Left forelimb (tissue), 1 donor: Measurements from ENCODE around the gene UGGT2.
"Not testable (repeated sequence)": the region's sequence is repeated elsewhere in the genome, so short reads cannot be mapped to it uniquely, and the experiment has no call there.

ENCODE experiments used
- DNase-seq: peaks from one replicate; pipeline ENCODE4 v3.0.0-alpha.2; 2018; ENCODE audit warnings: low spot score

Gene UGGT2

GRCh38 chr13:96053003-96053703 lies at the start of gene UGGT2:
TSS of gene UGGT2 (minus strand) at chr13:96053401. CDS start at chr13:96053312, 89 bp downstream.
- peak; percentile 95 for DNase-seq

- DNase-seq: no peak
Measured at GRCh38 chr13:96100457-96101220, 47.4 kb upstream of the UGGT2 start.

- no peak for DNase-seq
Measured at GRCh38 chr13:96093296-96094006, 40.2 kb upstream of the UGGT2 start.

GRCh38 chr13:96091164-96092117 lies 38.2 kb upstream of the UGGT2 start:
- DNase-seq: peak; percentile 63

GRCh38 chr13:96090240-96091101 lies 37.3 kb upstream of the UGGT2 start:
- peak; percentile 67 for DNase-seq

GRCh38 chr13:96089749-96090239 lies 36.6 kb upstream of the UGGT2 start, which contains the start of gene HS6ST3:
TSS of gene HS6ST3 (plus strand) at chr13:96090107.
- DNase-seq: no peak

GRCh38 chr13:96089139-96089538 lies 35.9 kb upstream of the UGGT2 start:
- no peak for DNase-seq

GRCh38 chr13:96086736-96087135 lies 33.5 kb upstream of the UGGT2 start:
- DNase-seq: no peak

GRCh38 chr13:96082640-96083039 lies 29.4 kb upstream of the UGGT2 start:
- DNase-seq: no peak

GRCh38 chr13:96081888-96082287 lies 28.7 kb upstream of the UGGT2 start:
- no peak for DNase-seq

- DNase-seq: no peak
Measured at GRCh38 chr13:96080676-96081075, 27.5 kb upstream of the UGGT2 start.

- no peak for DNase-seq
Measured at GRCh38 chr13:96075953-96076543, 22.8 kb upstream of the UGGT2 start.

GRCh38 chr13:96072392-96072791 lies 19.2 kb upstream of the UGGT2 start:
- DNase-seq: no peak

GRCh38 chr13:96071504-96071903 lies 18.3 kb upstream of the UGGT2 start:
- DNase-seq: no peak

GRCh38 chr13:96068729-96069128 lies 15.5 kb upstream of the UGGT2 start:
- no peak for DNase-seq

- DNase-seq: no peak
Measured at GRCh38 chr13:96065849-96066248, 12.6 kb upstream of the UGGT2 start.

- no peak for DNase-seq
Measured at GRCh38 chr13:96052656-96053002, 572 bp downstream of the UGGT2 start.

GRCh38 chr13:96051946-96052345 lies 1.3 kb downstream of the UGGT2 start:
- not testable (repeated sequence) for DNase-seq

- not testable (repeated sequence) for DNase-seq
Measured at GRCh38 chr13:96051491-96051890, 1.7 kb downstream of the UGGT2 start.

- not testable (repeated sequence) for DNase-seq
Measured at GRCh38 chr13:96050955-96051354, 2.2 kb downstream of the UGGT2 start.
